Fibroblast of lung (primary cell): ENCODE measurements around the gene OR5AC2. TPM values are rescaled to one million over a fixed set of nuclear protein-coding genes. Genes with fewer than 3 reads are reported as not detected.

ENCODE experiments used
- DNase-seq, 2 donors: peaks; one replicate each; pipeline versions ENCODE4 v3.0.0 to v3.0.0-alpha.2; 2010; ENCODE audit warnings: low read depth in 2 of 2
- H2AFZ ChIP-seq: 2 replicates; pipeline ENCODE4 v1.5.1; 2012; ENCODE audit warnings: low read length, control low read depth, inconsistent platforms
- H3K27ac ChIP-seq: 2 replicates; pipeline ENCODE4 v1.5.1; 2011; ENCODE audit warnings: low read length, control low read depth; ENCODE audit not compliant: insufficient read depth
- H3K27me3 ChIP-seq: 2 replicates; pipeline ENCODE4 v1.5.1; 2011; ENCODE audit warnings: mild to moderate bottlenecking, low read length; ENCODE audit not compliant: control insufficient read depth, insufficient read depth
- H3K36me3 ChIP-seq: 2 replicates; pipeline ENCODE4 v1.5.1; 2011; ENCODE audit warnings: low read length; ENCODE audit not compliant: control insufficient read depth, insufficient read depth
- H3K4me1 ChIP-seq: 2 replicates; pipeline ENCODE4 v1.5.1; 2011; ENCODE audit warnings: low read length; ENCODE audit not compliant: control insufficient read depth, insufficient read depth; ENCODE audit errors: extremely low read depth
- H3K4me2 ChIP-seq: 2 replicates; pipeline ENCODE4 v1.5.1; 2011; ENCODE audit warnings: low read length, control low read depth; ENCODE audit not compliant: insufficient read depth; ENCODE audit errors: extremely low read depth
- H3K4me3 ChIP-seq, 4 experiments: fragments of 200-600 bp in 1 of 4; sonication (generic) in 1 of 4; replicated peaks in 1 of 4; 2 replicates each; pipeline ENCODE4 v1.5.1; 2011 to 2016; ENCODE audit warnings: low read length in 4 of 4, low read depth in 3 of 4, mild to moderate bottlenecking in 3 of 4, control low read depth in 2 of 4, inconsistent platforms in 1 of 4, mixed read lengths in 1 of 4; ENCODE audit not compliant: insufficient read depth in 1 of 4; ENCODE audit errors: control extremely low read depth in 1 of 4
- H3K79me2 ChIP-seq: 2 replicates; pipeline ENCODE4 v1.5.1; 2012; ENCODE audit warnings: mild to moderate bottlenecking, low read length, inconsistent platforms; ENCODE audit not compliant: control insufficient read depth, insufficient read depth
- H3K9ac ChIP-seq: 2 replicates; pipeline ENCODE4 v1.5.1; 2011; ENCODE audit warnings: mild to moderate bottlenecking, low read length, control low read depth; ENCODE audit not compliant: insufficient read depth
- H3K9me3 ChIP-seq: 2 replicates; pipeline ENCODE4 v1.5.1; 2012; ENCODE audit warnings: low read depth, low read length; ENCODE audit not compliant: control insufficient read depth, insufficient read depth
- H4K20me1 ChIP-seq: 2 replicates; pipeline ENCODE4 v1.5.1; 2011; ENCODE audit warnings: low read length; ENCODE audit not compliant: control insufficient read depth, insufficient read depth; ENCODE audit errors: extremely low read depth
- CTCF ChIP-seq, 2 donors: IDR thresholded peaks in 1 of 2; conservative IDR thresholded peaks in 1 of 2; 1 replicate in 1 of 2; 2 replicates in 1 of 2; pipeline ENCODE4 v1.5.1; 2011 to 2012; ENCODE audit warnings: low read length in 2 of 2, control low read depth in 1 of 2, inconsistent platforms in 1 of 2, low read depth in 1 of 2, mild to moderate bottlenecking in 1 of 2
- EZH2 ChIP-seq: IDR thresholded peaks from 2 replicates; pipeline ENCODE4 v1.5.1; 2012; ENCODE audit warnings: low read length, control low read depth, mild to moderate bottlenecking; ENCODE audit errors: missing control alignments
- polyA plus RNA-seq, 2 donors: library from polyadenylated mRNA; depleted of rRNA in 1 of 2; stranded (reverse) in 1 of 2; unstranded in 1 of 2; fragments of >200 nt; gene quantifications; 2 replicates each; pipeline ENCODE4 v1.2.1, GENCODE V29; 2011 to 2012; ENCODE audit warnings: missing spikeins in 1 of 2
- total RNA-seq: library from RNA; depleted of rRNA; stranded (reverse); fragments of >200 nt; gene quantifications from 2 replicates; pipeline ENCODE4 v1.2.1, GENCODE V29; 2014

OR5AC2 gene
- total and polyA plus RNA-seq, 2 donors (not counting 1 experiment from before 2014, with no cell fraction given), result not detected

GRCh38 chr3:98108162-98108561 lies 21.2 kb downstream of the OR5AC2 start:
- Histone ChIP-seq H3K79me2 (no peaks in the 10 kb centered on the region), H3K36me3 (no peaks in the 10 kb centered on the region), H3K4me1 (no peaks in the 10 kb centered on the region), H3K27ac (no peak overlapping the region), H3K4me3 (no peak overlapping the region), H4K20me1 (no peaks in the 10 kb centered on the region), H3K4me2 (no peak overlapping the region), H3K9ac (no peak overlapping the region), H2AFZ (no peak overlapping the region), H3K27me3 (no peaks in the 10 kb centered on the region), H3K9me3 (no peaks in the 10 kb centered on the region)
- no peak for DNase-seq
- TF ChIP-seq EZH2 (no peak), CTCF (conservative IDR thresholded peaks at IDR 0.05 in 1 of 2, IDR thresholded peaks at IDR 0.05 in 1 of 2; ENCODE audit: low read depth in 1 of 2, low read length in 2 of 2) (no peak)

- no peak for TF ChIP-seq EZH2
- TF ChIP-seq CTCF (conservative IDR thresholded peaks at IDR 0.05 in 1 of 2, IDR thresholded peaks at IDR 0.05 in 1 of 2; ENCODE audit: low read depth in 1 of 2, low read length in 2 of 2), result no peak
- no peaks in the 10 kb centered on the region for H3K79me2 ChIP-seq
- H3K9ac ChIP-seq, result no peak overlapping the region
- no peaks in the 10 kb centered on the region for H4K20me1 ChIP-seq
- H3K9me3 ChIP-seq, result no peaks in the 10 kb centered on the region
- H3K27me3 ChIP-seq, result no peaks in the 10 kb centered on the region
- no peak for DNase-seq
- H3K4me3 ChIP-seq, result no peak overlapping the region
- no peaks in the 10 kb centered on the region for H3K36me3 ChIP-seq
- H3K27ac ChIP-seq, result no peak overlapping the region
- no peak overlapping the region for H3K4me2 ChIP-seq
- no peaks in the 10 kb centered on the region for H3K4me1 ChIP-seq
- H2AFZ ChIP-seq, result no peak overlapping the region
Measured at GRCh38 chr3:98109807-98110549, 23.0 kb downstream of the OR5AC2 start.

- TF ChIP-seq CTCF (conservative IDR thresholded peaks at IDR 0.05 in 1 of 2, IDR thresholded peaks at IDR 0.05 in 1 of 2; ENCODE audit: low read depth in 1 of 2, low read length in 2 of 2) (no peak), EZH2 (no peak)
- H2AFZ ChIP-seq, result no peak overlapping the region
- H3K27me3 ChIP-seq, result no peaks in the 10 kb centered on the region
- H3K36me3 ChIP-seq, result no peaks in the 10 kb centered on the region
- no peak overlapping the region for H3K4me3 ChIP-seq
- H4K20me1 ChIP-seq, result no peaks in the 10 kb centered on the region
- no peaks in the 10 kb centered on the region for H3K4me1 ChIP-seq
- DNase-seq, result no peak
- no peaks in the 10 kb centered on the region for H3K9me3 ChIP-seq
- H3K4me2 ChIP-seq, result no peak overlapping the region
- no peak overlapping the region for H3K9ac ChIP-seq
- H3K79me2 ChIP-seq, result no peaks in the 10 kb centered on the region
- H3K27ac ChIP-seq, result no peak overlapping the region
Measured at GRCh38 chr3:98110550-98110908, 23.6 kb downstream of the OR5AC2 start.
